ENCODE measurements around the gene CHRDL2.

DNA sequence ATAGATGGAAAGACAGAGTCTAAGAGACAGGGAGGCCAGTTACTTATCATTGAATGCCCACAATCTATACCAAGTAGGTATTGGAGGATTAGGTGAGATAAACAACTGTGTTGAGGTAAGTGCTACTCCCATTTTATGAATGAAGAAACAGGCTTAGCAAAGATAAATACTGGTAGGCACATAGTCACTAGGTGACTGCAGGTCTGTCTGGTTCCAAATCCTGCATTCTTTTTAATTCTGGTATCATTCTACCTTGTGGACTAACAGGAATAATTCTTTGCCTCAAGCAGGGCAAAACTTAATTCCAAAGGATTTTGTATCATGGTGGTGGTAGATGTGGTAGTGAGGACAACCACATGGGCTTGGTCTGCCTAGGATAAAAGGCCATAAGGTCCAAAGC, 45.8 kb upstream of the CHRDL2 start:
- TF ChIP-seq, protein P1, sequence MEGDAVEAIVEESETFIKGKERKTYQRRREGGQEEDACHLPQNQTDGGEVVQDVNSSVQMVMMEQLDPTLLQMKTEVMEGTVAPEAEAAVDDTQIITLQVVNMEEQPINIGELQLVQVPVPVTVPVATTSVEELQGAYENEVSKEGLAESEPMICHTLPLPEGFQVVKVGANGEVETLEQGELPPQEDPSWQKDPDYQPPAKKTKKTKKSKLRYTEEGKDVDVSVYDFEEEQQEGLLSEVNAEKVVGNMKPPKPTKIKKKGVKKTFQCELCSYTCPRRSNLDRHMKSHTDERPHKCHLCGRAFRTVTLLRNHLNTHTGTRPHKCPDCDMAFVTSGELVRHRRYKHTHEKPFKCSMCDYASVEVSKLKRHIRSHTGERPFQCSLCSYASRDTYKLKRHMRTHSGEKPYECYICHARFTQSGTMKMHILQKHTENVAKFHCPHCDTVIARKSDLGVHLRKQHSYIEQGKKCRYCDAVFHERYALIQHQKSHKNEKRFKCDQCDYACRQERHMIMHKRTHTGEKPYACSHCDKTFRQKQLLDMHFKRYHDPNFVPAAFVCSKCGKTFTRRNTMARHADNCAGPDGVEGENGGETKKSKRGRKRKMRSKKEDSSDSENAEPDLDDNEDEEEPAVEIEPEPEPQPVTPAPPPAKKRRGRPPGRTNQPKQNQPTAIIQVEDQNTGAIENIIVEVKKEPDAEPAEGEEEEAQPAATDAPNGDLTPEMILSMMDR (IDR thresholded peaks at IDR 0.05), result no peak
- TF ChIP-seq POLR2A (IDR thresholded peaks at IDR 0.05), result no peak
